Osteocyte (in vitro differentiated cells): ENCODE measurements around the gene TIE1. TPM values are rescaled to one million over a fixed set of nuclear protein-coding genes. Genes with fewer than 3 reads are reported as not detected.

ENCODE experiments used
- DNase-seq: peaks from one replicate; pipeline ENCODE4 v3.0.0; 2021; ENCODE audit warnings: mixed read lengths; ENCODE audit not compliant: unreplicated experiment; ENCODE audit errors: extremely low spot score
- H3K27ac Mint-ChIP-seq: one replicate; pipeline ENCODE4 v1.8.0; 2021; ENCODE audit warnings: mild to moderate bottlenecking, mixed read lengths; ENCODE audit not compliant: unreplicated experiment
- H3K27me3 Mint-ChIP-seq: one replicate; pipeline ENCODE4 v1.8.0; 2021; ENCODE audit warnings: mixed read lengths; ENCODE audit not compliant: unreplicated experiment
- H3K36me3 Mint-ChIP-seq: one replicate; pipeline ENCODE4 v1.8.0; 2021; ENCODE audit warnings: mixed read lengths; ENCODE audit not compliant: unreplicated experiment
- H3K4me1 Mint-ChIP-seq: one replicate; pipeline ENCODE4 v1.8.0; 2021; ENCODE audit warnings: mixed read lengths; ENCODE audit not compliant: unreplicated experiment
- H3K4me3 Mint-ChIP-seq: one replicate; pipeline ENCODE4 v1.8.0; 2021; ENCODE audit warnings: mild to moderate bottlenecking, moderate library complexity, mixed read lengths; ENCODE audit not compliant: unreplicated experiment
- H3K9me3 Mint-ChIP-seq: one replicate; pipeline ENCODE4 v1.8.0; 2021; ENCODE audit warnings: mixed read lengths; ENCODE audit not compliant: unreplicated experiment
- CTCF ChIP-seq: fragments of 200-600 bp; sonication (generic); IDR thresholded peaks from 2 replicates; pipeline ENCODE4 v1.5.0; 2021; ENCODE audit warnings: antibody characterized with exemption, mild to moderate bottlenecking, moderate library complexity
- total RNA-seq: library from RNA; stranded (reverse); gene quantifications from 2 replicates; pipeline ENCODE4 v1.2.1, GENCODE V29; 2021

Gene TIE1
- total RNA-seq, 1 donor from 2014 or later, result not detected

- Mint-ChIP-seq H3K27ac (no peak overlapping the region), H3K4me3 (no peak overlapping the region), H3K4me1 (peaks cover 5% of the 10 kb centered on the region), H3K36me3 (no peaks in the 10 kb centered on the region), H3K9me3 (no peaks in the 10 kb centered on the region), H3K27me3 (no peaks in the 10 kb centered on the region)
- TF ChIP-seq CTCF, result no peak
- DNase-seq, result no peak
Observed at GRCh38 chr1:43279161-43279560, 21.6 kb upstream of the TIE1 start.

DNA sequence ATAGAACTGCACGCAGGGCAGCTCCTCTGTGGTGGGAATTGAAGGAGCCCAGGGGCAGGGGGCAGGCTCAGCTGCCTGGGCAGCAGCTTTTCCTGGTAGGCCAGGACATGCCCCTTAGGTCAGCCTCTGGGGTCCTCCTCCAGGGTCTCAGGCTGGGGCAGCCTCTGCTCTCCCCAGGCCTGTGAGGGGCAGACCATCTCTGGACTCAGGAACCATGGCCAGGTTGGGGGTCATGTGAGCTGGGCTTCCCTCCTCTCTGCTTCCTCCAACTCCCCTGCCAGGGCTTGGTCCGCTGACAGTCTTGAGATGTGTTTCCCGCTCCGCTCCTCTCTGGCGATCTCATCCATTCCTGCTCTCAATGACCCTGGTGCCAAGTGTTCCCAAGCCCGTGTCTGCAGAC is 21.1 kb upstream of the TIE1 start:
- Mint-ChIP-seq H3K9me3 (no peaks in the 10 kb centered on the region), H3K27ac (no peak overlapping the region), H3K4me1 (peaks cover 1% of the 10 kb centered on the region), H3K4me3 (no peak overlapping the region), H3K36me3 (no peaks in the 10 kb centered on the region), H3K27me3 (no peaks in the 10 kb centered on the region)
- no peak for DNase-seq
- TF ChIP-seq CTCF, result no peak

- H3K27me3 Mint-ChIP-seq, result no peaks in the 10 kb centered on the region
- no peak for DNase-seq
- H3K4me1 Mint-ChIP-seq, result no peaks in the 10 kb centered on the region
- no peak overlapping the region for H3K27ac Mint-ChIP-seq
- no peaks in the 10 kb centered on the region for H3K9me3 Mint-ChIP-seq
- no peaks in the 10 kb centered on the region for H3K36me3 Mint-ChIP-seq
- TF ChIP-seq CTCF, result no peak
- no peak overlapping the region for H3K4me3 Mint-ChIP-seq
Observed at GRCh38 chr1:43280692-43281091, 20.1 kb upstream of the TIE1 start.

GRCh38 chr1:43282220-43283195 is 18.3 kb upstream of the TIE1 start:
- no peak for DNase-seq
- Mint-ChIP-seq H3K27ac (no peak overlapping the region), H3K4me1 (no peaks in the 10 kb centered on the region), H3K4me3 (no peak overlapping the region), H3K36me3 (no peaks in the 10 kb centered on the region), H3K27me3 (peaks cover 4% of the 10 kb centered on the region), H3K9me3 (no peaks in the 10 kb centered on the region)
- TF ChIP-seq CTCF, result no peak

DNA sequence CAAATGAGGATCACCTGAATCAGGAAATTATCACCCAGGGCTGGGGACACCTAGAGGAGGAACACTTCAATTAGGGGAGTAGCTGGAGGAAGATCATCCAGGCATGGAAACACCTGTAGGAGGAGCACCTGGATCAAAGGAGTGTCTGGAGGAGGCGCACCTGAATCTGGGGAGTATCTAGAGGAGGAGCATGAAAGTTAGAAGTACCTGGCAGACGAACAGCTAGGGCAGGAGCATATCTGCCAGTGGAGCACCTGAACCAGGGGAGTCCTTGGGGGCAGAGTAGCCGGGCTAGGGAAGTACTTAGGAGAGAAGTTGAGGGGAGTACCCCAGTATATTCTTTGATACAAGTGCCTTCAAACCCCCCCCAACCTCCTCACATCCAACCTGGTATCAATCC is 16.7 kb upstream of the TIE1 start:
- H3K4me1 Mint-ChIP-seq, result no peaks in the 10 kb centered on the region
- H3K4me3 Mint-ChIP-seq, result no peak overlapping the region
- H3K27me3 Mint-ChIP-seq, result peaks cover 15% of the 10 kb centered on the region
- no peak for TF ChIP-seq CTCF
- no peak overlapping the region for H3K27ac Mint-ChIP-seq
- H3K9me3 Mint-ChIP-seq, result no peaks in the 10 kb centered on the region
- H3K36me3 Mint-ChIP-seq, result no peaks in the 10 kb centered on the region
- no peak for DNase-seq
